Measurements from ENCODE around the gene ABCC6.

- TF ChIP-seq CTCF (IDR thresholded peaks at IDR 0.05 in 4 of 5, conservative IDR thresholded peaks at IDR 0.05 in 1 of 5) (no peak), POLR2A (IDR thresholded peaks at IDR 0.05) (no peak)
Measured at GRCh38 chr16:16120382-16121184, 102.7 kb downstream of the ABCC6 start.
